Left renal pelvis (tissue), 4 donors: ENCODE data around the gene PTPRN. TPM values are rescaled to one million over a fixed set of nuclear protein-coding genes. Genes with fewer than 3 reads are reported as not detected.

ENCODE experiments used
- DNase-seq, 4 donors: peaks; one replicate each; pipeline ENCODE4 v3.0.0-alpha.2; 2013; ENCODE audit warnings: low read depth in 4 of 4, low spot score in 3 of 4
- polyA plus RNA-seq, 4 donors: library from polyadenylated mRNA; unstranded; fragments of 120-200 nt; gene quantifications; one replicate each; pipeline ENCODE4 v1.2.1, GENCODE V29; 2013; ENCODE audit not compliant: insufficient read length in 4 of 4

Gene PTPRN
- polyA plus RNA-seq, 4 donors = 0.09 to 0.53 (median 0.20) TPM

GRCh38 chr2:219247678-219248642, 61.2 kb downstream of the PTPRN start:
- DNase-seq = no peak

- DNase-seq = no peak
These were observed 62.6 kb downstream of the PTPRN start for GRCh38 chr2:219246559-219246958.

GRCh38 chr2:219245899-219246230, 63.3 kb downstream of the PTPRN start:
- DNase-seq = no peak

- DNase-seq = peak in 3 of 4 donors; percentile 86 to 89 (median 87)
These were observed 63.9 kb downstream of the PTPRN start, which contains the start of the genes GLB1L and STK16 for GRCh38 chr2:219245148-219245898. GLB1L (minus strand) TSS chr2:219245444; CDS start chr2:219243573, 1,871 bp downstream. STK16 (plus strand) TSS chr2:219245479; CDS start chr2:219246000, 521 bp downstream.

- no peak for DNase-seq
These were observed 64.4 kb downstream of the PTPRN start for GRCh38 chr2:219244789-219245147.

GRCh38 chr2:219243291-219243761, 65.9 kb downstream of the PTPRN start:
- DNase-seq = no peak

Other genes with a start within 250 kb of the PTPRN start
- gene IHH, start 248.5 kb downstream of the PTPRN start, polyA plus RNA-seq = 1 to 10 TPM in 2 of 4 donors, under 1 TPM in 2; 0.12 to 2.5 (median 1.2) TPM
- gene NHEJ1, start 148.6 kb downstream of the PTPRN start, polyA plus RNA-seq = 10 to 100 TPM; 14.8 to 21.3 (median 18.7) TPM
- gene SLC23A3, start 139.4 kb downstream of the PTPRN start, polyA plus RNA-seq = 10 to 100 TPM in 3 of 4 donors, 1 to 10 TPM in 1; 1.2 to 24.8 (median 16.7) TPM
- 10 to 100 TPM; 39.5 to 69.2 (median 58.8) TPM for gene CNPPD1, start 132.5 kb downstream of the PTPRN start, polyA plus RNA-seq
- 100 to 1,000 TPM in 3 of 4 donors, 10 to 100 TPM in 1; 85.1 to 120 (median 111) TPM for gene RETREG2, start 131.1 kb downstream of the PTPRN start, polyA plus RNA-seq
- gene ZFAND2B, start 102.6 kb downstream of the PTPRN start, polyA plus RNA-seq = 10 to 100 TPM; 25.0 to 49.3 (median 35.7) TPM
- 10 to 100 TPM; 29.5 to 44.5 (median 37.1) TPM for gene ABCB6, start 90.4 kb downstream of the PTPRN start, polyA plus RNA-seq
- 10 to 100 TPM; 40.8 to 45.5 (median 44.2) TPM for gene ATG9A, start 79.8 kb downstream of the PTPRN start, polyA plus RNA-seq
- 10 to 100 TPM; 28.0 to 76.6 (median 51.3) TPM for gene ANKZF1, start 79.6 kb downstream of the PTPRN start, polyA plus RNA-seq
- 10 to 100 TPM; 12.1 to 26.1 (median 21.8) TPM for gene GLB1L, start 64.0 kb downstream of the PTPRN start, polyA plus RNA-seq
- 10 to 100 TPM; 29.0 to 43.3 (median 36.4) TPM for gene STK16, start 63.9 kb downstream of the PTPRN start, polyA plus RNA-seq
- gene TUBA4B, start 56.2 kb downstream of the PTPRN start, polyA plus RNA-seq = under 1 TPM in 3 of 4 donors, not detected in 1; 0.46 to 0.69 (median 0.61) TPM
- 10 to 100 TPM in 3 of 4 donors, 1 to 10 TPM in 1; 3.4 to 53.8 (median 33.6) TPM for gene TUBA4A, start 55.5 kb downstream of the PTPRN start, polyA plus RNA-seq
- 10 to 100 TPM; 52.1 to 80.6 (median 72.7) TPM for gene DNAJB2, start 30.0 kb downstream of the PTPRN start, polyA plus RNA-seq
- gene RESP18, start 23.3 kb upstream of the PTPRN start, polyA plus RNA-seq = not detected
- 10 to 100 TPM; 44.7 to 82.9 (median 57.8) TPM for gene DNPEP, start 78.5 kb upstream of the PTPRN start, polyA plus RNA-seq
- gene DES, start 109.0 kb upstream of the PTPRN start, polyA plus RNA-seq = 10 to 100 TPM in 2 of 4 donors, 1 to 10 TPM in 2; 5.5 to 10.4 (median 8.1) TPM
- gene SPEG, start 125.4 kb upstream of the PTPRN start, polyA plus RNA-seq = 10 to 100 TPM in 3 of 4 donors, 1 to 10 TPM in 1; 9.7 to 18.0 (median 12.5) TPM
- 10 to 100 TPM; 29.7 to 43.8 (median 32.7) TPM for gene GMPPA, start 189.5 kb upstream of the PTPRN start, polyA plus RNA-seq
- under 1 TPM; 0.06 to 0.37 (median 0.19) TPM for gene ASIC4, start 205.1 kb upstream of the PTPRN start, polyA plus RNA-seq
- gene CHPF, start 234.4 kb upstream of the PTPRN start, polyA plus RNA-seq = 10 to 100 TPM; 27.4 to 75.8 (median 33.2) TPM
- gene TMEM198, start 234.6 kb upstream of the PTPRN start, polyA plus RNA-seq = 1 to 10 TPM; 2.5 to 3.7 (median 2.9) TPM